Measurements from ENCODE around the gene IGDCC3.

The IGDCC3 gene

DNA sequence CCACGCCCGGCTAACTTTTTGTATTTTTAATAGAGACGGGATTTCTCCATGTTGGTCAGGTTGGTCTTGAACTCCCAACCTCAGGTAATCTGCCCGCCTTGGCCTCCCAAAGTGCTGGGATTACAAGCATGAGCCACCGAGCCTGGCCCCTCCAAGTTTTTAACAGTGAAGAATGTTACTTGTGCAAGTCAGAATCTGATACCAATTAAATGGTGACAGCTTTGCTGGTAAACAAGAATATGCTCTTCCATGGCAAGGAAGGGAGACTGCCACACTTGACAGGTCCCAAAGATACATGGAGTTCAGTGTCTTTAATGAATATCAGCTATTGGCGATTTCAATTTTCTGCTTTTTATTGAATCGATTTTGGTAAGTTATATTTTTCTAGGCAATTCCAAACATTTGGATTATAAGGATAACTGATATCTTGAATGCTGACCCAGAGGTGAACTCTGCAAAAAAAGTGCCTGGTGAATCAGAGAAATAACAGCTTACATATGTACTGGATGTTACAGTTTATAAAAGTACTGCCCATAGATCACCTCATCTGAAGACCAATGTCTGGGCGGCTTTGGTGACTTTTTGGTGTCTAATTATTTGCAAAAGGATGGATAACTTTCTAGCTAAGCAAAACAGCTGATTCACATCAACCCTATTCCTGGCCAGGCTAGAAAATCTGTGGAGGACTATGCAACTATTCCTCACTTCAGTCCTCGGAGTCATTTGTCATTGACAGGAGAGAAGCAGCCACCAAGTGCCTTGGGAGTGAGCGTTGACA, 92.3 kb downstream of the IGDCC3 start:
- no peak for DNase-seq

DNA sequence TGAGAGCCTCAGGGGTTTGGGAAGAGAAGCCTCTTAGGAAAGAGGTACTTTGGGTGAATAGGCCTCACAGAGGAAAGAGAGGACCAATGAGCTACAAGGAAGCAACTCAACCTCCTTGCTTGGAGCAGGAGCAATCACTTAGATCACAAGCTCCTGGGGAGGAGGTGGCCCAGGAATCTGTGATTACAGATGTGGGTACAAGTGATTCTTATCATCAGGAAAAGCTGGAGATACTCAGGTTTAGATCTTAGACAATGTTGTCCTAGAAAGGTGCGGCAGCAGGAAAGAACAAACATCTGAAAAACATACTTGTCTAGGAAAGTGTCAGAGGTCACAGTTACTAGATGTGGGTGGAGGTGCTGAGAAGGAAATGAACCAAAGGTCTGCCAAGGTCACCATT, 99.3 kb downstream of the IGDCC3 start:
- no peak for DNase-seq

All from DMS153 (cell line).